MV-4-11 (cell line): ENCODE data around the gene RNF187.
"Not testable (repeated sequence)": the region's sequence is repeated elsewhere in the genome, so short reads cannot be mapped to it uniquely, and the experiment has no call there.

ENCODE experiments used
- DNase-seq: peaks from one replicate; lab custom pipeline; 2025; lab: John Stamatoyannopoulos, UW

The RNF187 gene

DNA sequence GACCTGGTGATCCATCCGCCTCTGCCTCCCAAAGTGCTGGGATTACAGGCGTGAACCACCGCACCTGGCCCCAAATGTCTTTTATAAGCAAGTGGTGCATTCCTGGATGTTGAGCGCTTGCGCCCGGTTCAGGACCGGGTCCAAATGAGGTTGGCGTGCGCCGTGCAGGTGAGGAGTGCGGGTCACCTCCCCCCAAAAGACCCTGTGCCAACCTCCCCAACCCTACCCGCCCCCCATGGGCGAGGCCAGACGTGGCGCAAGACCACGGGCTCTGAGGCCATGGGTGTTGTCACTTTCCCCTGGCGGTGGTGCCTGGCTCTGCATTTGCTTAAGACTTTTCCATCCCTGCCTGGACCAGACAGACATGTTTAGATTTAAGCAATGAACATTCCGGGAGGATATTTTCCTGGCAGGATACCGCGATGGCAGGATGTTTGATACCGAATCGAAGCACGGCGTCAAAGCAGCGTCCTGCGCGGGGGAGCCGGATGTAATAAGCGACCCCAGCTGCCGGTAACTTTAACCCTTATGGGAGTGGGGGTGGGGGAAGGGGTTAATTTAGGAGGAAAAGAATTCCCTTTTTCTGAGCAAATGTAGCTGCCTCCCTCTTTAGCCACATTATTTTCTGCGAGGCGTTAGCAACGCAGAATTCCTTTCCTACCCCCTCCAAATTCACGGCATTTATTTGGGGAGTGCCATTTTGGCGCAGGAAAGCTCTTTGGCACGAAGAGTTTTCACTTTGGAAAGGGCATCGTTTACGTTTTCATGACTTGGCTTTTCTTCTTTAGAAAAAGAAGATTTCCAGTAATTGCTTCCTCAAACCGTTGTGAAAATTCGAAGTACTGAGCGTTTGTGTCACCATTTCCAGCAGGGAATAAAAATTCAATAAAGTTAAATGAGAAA lies 27.8 kb upstream of the RNF187 start:
- peak; percentile 57 for DNase-seq

DNA sequence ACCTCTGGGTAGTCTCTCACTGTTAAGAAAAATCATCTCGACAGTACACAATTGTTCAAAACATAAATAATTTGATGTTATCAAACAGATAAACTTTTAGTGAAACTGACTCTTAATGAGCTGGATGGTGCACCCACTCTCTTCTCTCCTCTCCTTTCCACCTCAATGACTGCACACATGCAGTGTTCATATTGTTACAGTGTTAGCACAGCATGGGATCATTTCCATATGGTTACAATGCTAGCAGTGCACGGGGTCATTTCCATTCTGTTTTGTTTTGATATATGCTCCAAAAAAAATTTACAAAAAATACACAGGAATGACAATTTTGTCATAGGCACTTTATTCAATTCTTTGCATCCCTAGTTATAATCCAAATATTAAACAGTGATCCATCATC lies 26.4 kb upstream of the RNF187 start:
- DNase-seq, result no peak

DNA sequence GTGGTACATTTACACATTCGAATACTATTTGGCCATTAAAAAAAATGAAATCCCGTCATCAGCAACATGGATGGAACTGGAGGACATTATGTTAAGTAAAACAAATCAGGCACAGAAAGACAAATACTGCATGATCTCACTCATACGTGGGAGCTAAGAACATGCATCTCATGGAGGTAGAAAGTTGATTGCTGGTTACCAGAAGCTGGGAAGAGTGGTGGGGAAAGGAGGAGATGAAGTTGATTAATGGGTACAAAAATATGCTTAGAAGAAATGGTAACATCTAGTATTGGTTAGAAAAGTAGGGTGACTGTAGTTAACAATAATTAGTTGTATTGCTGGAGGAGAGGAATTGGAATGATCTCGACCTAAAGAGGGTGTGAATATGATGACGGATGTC lies 24.6 kb upstream of the RNF187 start:
- no peak for DNase-seq

DNA sequence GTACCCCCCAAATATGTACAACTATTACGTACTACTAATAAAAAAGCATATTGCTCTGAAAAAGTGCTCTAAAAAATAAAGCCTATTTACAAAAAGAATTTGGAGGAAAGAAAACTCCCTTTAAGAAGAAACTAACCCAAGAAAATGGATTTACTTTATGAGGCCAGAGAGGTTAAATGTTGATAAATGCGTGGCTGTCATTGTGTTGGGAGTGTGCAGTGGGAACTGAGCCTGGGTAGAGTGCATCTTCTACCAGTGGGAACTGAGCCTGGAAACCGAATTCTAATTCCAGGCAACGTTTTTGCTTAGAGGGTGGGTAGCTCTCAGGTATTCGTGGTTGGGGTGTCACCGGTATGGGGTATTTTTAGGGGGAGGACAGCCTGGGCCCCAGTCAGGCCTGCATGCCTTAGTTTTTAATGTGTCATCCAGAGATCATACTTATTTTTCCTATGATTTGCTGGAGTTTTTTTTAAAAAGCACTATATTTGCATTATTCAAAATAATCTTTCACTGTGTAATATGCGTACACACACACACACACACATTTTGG lies 24.1 kb upstream of the RNF187 start:
- no peak for DNase-seq

DNA sequence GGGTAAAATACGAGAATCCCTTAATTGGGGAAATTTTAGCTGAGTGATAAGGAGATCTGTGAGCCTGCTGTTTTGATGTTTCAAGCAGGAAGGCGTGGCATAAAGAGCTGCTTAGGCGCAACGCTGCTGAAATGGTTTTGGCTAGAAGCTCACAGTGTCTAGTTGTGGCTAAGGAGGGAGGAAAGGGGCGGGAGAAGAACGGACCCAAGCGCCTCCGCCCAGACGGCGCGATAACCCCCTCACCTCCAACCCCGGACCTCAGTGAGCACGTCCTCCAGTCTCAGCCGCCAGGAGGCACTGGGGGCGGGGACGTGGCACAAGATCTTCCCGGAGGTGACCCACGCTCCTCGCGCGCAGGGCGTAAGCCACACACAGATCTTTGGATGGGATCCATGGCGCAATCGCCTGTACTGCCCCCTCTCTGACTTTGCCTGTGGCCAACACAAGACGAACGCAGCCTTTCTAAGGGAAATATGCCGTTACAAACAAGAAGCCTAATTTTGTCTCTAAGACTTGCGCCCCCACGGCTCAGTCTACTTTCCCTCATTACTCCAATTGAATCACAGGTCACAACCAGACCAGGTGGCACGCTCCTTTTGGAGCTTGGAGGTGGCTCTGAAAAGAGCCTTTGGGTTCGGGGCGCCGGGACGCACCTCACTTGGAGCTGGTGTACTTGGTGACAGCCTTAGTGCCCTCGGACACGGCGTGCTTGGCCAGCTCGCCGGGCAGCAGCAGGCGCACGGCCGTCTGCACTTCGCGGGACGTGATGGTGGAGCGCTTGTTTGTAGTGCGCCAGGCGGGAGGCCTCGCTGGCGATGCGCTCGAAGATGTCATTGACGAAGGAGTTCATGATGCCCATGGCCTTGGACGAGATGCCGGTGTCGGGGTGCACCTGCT lies 23.4 kb upstream of the RNF187 start:
- peak; percentile 86 for DNase-seq

DNA sequence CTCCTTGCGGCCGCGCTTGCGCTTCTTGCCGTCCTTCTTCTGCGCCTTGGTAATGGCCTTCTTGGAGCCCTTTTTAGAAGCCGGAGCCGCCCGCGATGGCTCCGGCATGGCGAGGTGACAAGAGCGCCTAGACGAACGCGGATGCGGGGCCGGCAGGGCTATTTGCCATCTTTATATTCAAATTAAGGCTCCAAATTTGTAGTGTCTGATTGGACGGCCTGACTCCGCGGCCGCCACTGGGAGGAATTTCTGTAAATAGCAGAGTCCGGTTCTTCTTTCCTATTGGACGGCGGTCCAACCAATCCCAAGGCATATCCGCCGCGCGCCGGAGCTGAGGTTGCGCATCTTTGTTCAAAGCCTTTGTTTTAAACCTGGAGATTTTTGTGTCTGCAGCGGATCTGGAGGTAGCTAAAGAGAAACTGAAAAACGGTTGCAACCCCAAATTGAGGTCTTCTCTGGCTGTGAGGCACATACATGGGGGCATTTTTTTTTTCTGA lies 22.6 kb upstream of the RNF187 start:
- no peak for DNase-seq

DNA sequence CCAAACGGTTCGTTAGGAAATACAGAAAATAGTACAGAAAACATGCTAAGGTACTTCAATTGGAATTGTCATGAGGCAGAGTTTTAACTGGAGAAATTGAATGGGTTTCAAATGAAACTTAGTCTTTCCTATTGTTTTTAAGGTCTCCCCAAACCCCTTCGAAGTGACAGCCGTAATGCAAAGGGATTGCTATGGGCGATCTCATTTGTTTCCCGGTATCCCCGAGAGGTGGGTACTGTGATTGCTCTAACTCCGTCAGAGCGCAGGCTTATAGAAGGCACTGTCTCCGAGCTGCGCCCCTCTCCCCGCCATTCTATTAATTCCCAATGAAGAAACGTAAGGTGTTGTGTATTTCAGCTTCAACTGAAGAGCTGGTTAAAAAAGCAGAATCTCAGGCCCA lies 22.0 kb upstream of the RNF187 start:
- no peak for DNase-seq

DNA sequence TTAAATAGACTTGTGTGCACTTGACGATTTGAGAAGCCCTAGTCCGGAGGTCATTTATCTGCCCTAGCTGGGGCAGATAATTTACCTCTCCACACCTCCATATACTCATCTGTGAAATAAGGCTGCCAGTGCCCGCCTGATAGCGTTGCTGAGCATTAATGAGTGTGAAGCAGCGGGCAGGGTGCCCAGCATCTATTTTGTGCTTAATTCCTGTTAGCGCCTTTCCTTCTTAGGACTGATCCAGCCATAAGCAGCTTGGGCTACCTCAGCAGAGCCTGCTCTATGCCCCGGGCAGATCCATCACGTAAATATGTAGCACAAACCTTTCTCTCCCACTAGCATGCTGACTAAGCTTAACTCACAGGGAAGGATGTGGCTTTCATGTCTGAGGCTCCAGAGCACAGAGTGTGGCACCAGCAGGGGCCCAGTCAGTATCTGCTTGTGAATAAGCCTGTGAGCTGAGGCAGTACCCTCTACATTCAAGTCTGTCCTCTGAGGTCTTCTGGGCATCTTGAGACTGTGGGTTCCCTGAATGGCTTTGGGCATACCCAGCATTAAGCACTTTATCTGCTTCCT lies 21.5 kb upstream of the RNF187 start:
- no peak for DNase-seq

DNA sequence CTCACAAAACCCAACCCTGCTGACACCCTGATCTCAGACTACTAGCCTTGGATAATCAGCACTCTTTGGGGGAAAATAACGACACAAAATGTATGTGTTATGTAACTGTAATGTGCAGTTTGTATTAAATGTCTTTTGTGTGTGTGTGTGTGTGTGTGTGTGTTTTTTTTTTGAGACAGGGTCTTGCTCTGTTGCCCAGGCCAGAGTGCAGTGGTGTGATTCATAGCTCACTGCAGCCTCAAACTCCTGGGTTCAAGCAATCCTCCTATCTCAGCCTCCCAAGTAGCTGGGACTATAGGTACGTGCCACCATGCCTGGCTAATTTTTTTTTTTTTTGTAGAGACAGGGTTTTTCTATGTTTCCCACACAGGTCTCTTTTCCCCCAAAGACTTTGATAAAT lies 19.0 kb upstream of the RNF187 start:
- DNase-seq, result not testable (repeated sequence)

DNA sequence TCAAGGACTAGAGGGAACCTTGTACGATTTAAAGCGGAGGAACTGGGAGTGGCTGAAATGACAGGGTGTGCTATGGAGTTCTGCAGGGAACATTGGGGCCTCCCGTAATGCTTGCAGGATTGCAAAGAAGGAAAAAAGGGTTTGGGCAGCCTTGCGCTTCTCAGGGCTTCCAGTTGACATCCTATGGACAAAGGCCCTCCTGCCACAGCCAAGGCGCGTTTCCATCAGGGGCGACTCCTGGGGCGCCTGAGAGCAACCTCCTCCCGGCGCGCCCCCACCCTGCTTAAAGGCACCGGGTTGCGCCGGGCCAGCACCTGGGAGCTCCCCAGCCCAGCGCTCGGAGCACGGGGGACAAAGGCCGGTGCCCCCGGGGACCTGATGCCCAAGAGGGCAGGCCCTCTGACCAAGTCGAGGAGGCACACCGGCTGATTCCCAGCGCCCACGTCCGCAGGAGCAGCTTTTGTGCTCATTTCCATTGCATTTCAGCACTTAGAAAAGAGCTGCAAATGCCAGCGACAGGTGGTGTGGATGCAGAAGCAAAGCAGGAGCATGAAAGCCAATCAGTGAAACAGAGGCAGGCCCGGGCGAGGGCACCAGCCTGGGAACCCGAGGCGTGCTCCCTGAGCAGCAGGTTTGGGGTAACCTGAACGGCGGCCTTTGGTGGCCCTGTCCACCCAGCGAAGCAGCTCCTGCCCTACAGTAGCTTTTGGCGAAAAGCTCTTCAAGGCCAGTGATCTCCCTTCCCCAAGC lies 17.6 kb upstream of the RNF187 start:
- no peak for DNase-seq

DNA sequence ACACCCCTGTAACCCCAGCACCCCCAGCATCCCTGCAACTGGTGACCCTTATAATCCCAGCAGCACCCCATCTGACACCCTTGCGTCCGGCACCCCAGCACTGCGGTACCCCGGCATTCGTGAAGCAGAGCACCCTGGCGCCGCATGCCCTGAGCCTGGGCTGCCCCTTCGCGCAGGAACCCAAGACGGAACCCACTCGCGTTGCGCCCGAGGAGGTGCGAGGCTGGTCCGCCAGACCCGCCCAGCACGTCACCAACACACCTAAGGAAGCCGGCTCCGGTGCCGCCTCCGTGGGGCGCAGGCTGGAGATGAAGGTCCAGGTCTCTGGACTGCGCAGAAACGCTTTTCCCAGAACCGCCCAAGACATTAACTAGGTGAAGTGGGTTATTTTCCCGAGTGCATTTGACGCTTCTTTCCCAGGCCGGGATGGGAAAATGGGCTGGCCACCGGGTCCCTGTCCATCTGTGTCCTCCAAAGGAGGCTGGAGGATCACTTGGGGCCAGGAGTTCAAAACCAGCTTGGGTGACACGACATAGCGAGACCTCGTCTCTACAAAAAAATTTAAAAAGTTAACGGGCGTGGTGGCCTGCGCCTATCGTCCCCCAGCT lies 15.9 kb upstream of the RNF187 start:
- no peak for DNase-seq

DNA sequence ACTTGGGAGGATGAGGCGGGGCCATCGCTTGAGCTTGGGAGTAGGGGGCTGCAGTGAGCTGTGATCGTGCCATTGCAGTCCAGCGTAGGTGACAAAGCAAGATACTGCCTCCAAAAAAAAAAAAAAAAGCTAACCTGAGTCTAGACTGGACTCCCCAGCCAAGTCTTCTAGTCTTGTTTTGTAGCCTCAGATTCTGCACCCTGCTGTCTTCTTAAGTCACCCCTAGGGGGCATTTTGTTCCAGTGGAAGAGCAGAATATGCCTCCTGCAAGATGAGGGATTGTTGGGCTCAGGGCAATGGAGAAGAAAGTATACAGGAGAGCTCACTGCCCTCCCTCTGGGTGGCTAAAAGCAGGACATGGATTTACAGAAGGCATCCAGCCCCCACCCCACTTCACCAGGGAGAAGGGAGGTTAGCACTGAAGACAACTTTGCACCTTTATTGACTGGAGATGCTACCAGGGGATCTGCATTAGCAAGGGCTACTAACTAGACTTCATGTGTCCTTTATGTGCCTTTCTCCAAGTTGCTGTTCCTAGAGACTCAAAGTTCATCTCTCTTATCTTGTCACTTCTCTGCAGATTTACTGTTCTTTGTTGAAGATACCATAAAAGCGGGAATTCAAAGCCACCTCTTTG lies 15.3 kb upstream of the RNF187 start:
- peak; percentile 71 for DNase-seq

DNA sequence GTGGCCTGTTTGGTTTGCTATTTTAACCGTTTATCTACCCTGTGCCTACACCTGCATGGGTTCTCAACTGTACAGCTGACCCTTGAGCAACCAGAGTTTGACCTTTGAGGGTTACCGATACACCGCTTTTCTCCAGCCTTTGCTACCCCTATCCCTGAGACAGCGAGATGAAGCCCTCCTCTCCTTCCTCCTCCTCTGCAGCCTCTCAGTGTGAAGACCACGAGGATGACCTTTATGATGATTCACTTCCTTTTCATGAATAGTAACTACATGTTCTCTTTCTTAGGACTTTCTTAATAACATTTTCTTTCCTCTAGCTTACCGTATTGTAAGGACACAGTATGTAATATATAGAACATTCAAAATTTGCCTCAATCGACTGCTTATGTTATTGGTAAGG lies 14.5 kb upstream of the RNF187 start:
- peak; percentile 75 for DNase-seq

DNA sequence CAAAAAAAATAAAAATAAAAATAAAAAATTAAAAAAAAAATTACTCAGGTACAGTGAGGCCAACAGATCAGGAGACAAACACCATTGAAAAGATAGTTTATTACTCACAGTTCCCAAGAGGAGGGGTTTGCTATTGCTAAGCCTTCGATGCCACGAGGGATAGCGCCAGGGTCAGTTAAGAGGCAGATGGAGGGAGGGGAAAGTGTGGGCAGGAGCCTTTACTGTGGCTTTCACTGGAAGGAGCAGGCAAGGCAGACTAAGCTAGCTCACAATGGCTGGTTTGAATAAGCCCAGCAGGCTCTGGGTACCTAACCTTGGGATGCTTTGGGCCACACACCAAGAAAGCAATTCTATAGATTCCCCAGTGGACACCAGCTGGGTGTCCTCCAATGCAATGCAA lies 12.7 kb upstream of the RNF187 start:
- no peak for DNase-seq

DNA sequence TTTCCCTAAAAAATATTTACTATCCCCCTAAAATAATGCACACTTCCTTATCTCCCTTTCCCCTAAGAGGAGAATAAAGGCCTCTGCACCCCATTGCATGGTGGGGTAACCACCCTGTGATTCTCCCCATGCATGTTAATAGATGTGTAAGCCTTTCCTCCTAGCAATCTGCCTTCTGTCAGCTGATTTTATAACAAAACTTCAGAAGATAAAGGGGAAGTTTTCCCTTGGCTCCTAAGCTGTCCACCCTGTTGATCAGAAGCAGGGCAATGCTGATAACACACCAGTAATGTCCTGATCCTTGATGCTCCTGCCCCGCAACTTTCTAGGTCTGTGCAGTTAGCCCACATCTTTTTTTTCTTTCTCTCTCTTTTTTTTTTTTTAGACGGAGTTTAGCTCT lies 11.4 kb upstream of the RNF187 start:
- no peak for DNase-seq

DNA sequence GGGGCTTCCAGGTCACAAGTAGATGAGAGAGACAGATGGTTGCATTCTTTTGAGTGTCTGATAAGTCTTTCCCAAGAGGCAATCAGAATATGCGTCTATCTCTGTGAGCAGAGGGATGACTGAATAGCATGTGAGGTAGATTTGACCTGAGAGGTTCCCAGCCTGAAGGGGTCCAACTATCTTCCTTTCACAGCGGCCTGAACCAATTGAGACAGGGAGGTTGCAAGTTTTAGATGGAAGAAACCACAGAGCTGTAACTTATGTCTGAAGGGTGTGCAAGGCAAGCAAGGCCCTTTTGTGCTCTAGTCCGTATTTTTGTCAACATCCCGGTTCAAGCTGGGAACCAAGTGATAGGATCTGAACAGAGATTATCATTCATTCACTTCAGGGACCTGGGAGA lies 9.9 kb upstream of the RNF187 start:
- no peak for DNase-seq

DNA sequence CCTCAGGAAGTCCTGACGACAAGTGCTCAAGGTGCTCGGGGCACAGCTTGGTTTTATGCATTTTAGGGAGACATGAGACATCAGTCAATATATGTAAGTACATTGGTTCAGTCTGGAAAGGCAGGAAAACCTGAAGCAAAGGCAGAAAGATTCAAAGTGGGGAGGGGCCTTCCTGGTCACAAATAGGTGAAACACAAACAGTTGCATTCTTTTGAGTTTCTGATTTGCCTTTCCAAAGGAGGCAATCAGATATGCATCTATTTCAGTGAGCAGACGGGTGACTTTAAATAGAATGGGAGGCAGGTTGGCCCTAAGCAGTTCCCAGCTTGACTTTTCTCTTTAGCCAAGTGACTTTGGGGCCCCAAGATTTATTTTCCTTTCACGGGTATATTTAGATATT lies 8.9 kb upstream of the RNF187 start:
- DNase-seq, result no peak

DNA sequence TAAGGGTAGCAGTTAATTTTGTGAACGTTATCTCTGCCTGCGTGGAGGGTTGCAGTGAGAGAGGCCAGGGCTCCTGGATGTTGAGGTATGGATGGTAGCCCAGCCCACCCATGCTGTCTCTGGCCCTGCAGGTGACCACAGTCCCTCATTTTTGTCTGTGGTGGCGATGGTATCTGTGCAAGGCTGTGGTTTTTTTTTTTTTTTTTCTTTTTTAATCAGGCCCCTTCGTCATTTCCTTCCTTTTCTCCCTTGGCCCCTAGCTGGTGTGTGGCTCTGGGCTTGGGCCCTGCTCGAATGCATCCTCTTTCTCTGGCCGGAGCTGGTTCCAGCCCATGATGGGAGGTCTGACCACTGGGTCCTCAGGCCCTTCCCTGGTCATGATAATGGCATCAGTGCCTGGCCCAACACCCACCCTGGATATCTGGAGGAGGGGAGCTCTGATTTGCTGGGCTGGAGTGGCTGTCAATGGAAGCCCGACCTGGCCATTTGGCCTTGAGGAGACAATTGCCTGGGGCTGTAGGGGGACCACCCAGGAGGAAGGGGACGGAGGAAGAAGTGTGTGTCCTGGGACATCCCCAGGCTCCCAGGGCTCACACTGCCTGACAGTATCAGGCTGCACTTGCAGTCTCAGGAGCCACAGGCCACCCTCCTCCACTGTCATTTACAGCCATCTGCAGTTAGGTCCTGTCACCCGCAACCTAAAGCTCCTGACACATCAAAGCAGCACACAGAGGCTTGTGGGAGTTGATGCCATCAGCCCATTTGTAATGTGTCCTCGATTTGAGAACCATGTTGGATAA lies 8.1 kb upstream of the RNF187 start:
- DNase-seq, result peak; percentile 62

DNA sequence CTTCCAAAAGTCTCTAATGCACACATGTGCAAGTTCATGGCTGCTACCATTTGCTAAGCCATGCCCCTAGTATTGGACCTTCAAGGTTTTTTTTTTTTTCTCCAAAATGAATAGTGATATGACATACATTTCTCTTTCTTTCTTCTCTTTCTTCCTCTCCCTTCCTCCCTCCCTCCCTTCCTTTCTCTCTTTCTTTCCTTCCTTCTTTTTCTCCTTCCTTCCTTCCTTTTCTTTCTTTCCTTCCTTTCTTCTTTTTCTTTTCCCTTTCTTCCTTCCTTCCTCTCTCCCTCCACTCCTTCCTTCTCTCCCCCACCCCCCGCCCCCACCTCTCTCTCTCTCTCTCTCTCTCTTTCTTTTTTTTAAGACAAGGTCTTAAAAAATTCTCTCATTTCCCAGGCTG lies 3.4 kb upstream of the RNF187 start:
- no peak for DNase-seq
